HCT116 (cell line): ENCODE results near the gene SDR42E2.

Source experiments
- CBX3 ChIP-seq: IDR thresholded peaks from 2 replicates; pipeline ENCODE4 v1.6.1; 2012; ENCODE audit warnings: low read depth
- ELF1 ChIP-seq: IDR thresholded peaks from 2 replicates; pipeline ENCODE4 v1.6.1; 2012; ENCODE audit warnings: low read depth, borderline replicate concordance
- EZH2 ChIP-seq: fragments of 200-600 bp; sonication (generic); IDR thresholded peaks from 2 replicates; pipeline ENCODE4 v1.6.1; 2017; ENCODE audit warnings: antibody characterized with exemption, mixed run types
- POLR2A ChIP-seq: IDR thresholded peaks from 2 replicates; pipeline ENCODE4 v1.7.0; 2011; ENCODE audit warnings: borderline replicate concordance; ENCODE audit not compliant: insufficient read depth, insufficient read length; ENCODE audit errors: extremely low read depth
- POLR2AphosphoS5 ChIP-seq: IDR thresholded peaks from 2 replicates; pipeline ENCODE4 v1.6.1; 2011; ENCODE audit warnings: mild to moderate bottlenecking, low read depth, low read length, moderate library complexity
- RAD21 ChIP-seq: IDR thresholded peaks from 2 replicates; pipeline ENCODE4 v1.6.1; 2012; ENCODE audit warnings: low read depth, mild to moderate bottlenecking
- SIN3A ChIP-seq: IDR thresholded peaks from 2 replicates; pipeline ENCODE4 v1.6.1; 2012; ENCODE audit warnings: low read depth
- SP1 ChIP-seq: IDR thresholded peaks from 2 replicates; pipeline ENCODE4 v1.6.1; 2012; ENCODE audit warnings: low read depth
- SRF ChIP-seq: IDR thresholded peaks from 2 replicates; pipeline ENCODE4 v1.6.1; 2012; ENCODE audit warnings: low read depth
- YY1 ChIP-seq: IDR thresholded peaks from 2 replicates; pipeline ENCODE4 v1.6.1; 2011; ENCODE audit warnings: low read length, low read depth, moderate library complexity, mild to moderate bottlenecking; ENCODE audit not compliant: insufficient replicate concordance; ENCODE audit errors: extremely low read depth
- ZNF274 ChIP-seq: fragments of 200-500 bp; sonication (Bioruptor generic); IDR thresholded peaks from 2 replicates; pipeline ENCODE4 v1.6.1; 2014; ENCODE audit warnings: mild to moderate bottlenecking, low read depth, low read length, inconsistent platforms
- TF ChIP-seq, protein P1 (sequence below), 3 experiments: fragments of 200-600 bp in 1 of 3; sonication (generic) in 1 of 3; IDR thresholded peaks in 2 of 3; conservative IDR thresholded peaks in 1 of 3; 2 replicates each; pipeline ENCODE4 v1.5.1; 2012 to 2017; ENCODE audit warnings: low read depth in 2 of 3, low read length in 2 of 3, antibody characterized with exemption in 1 of 3, borderline replicate concordance in 1 of 3, control low read depth in 1 of 3, mild to moderate bottlenecking in 1 of 3, mixed read lengths in 1 of 3, mixed run types in 1 of 3, moderate library complexity in 1 of 3; ENCODE audit not compliant: insufficient read depth in 1 of 3
- TF ChIP-seq, protein P2 (sequence below): IDR thresholded peaks from 2 replicates; pipeline ENCODE4 v1.6.1; 2012; ENCODE audit warnings: low read depth
- TF ChIP-seq, protein P3 (sequence below): IDR thresholded peaks from 2 replicates; pipeline ENCODE4 v1.6.1; 2012

DNA sequence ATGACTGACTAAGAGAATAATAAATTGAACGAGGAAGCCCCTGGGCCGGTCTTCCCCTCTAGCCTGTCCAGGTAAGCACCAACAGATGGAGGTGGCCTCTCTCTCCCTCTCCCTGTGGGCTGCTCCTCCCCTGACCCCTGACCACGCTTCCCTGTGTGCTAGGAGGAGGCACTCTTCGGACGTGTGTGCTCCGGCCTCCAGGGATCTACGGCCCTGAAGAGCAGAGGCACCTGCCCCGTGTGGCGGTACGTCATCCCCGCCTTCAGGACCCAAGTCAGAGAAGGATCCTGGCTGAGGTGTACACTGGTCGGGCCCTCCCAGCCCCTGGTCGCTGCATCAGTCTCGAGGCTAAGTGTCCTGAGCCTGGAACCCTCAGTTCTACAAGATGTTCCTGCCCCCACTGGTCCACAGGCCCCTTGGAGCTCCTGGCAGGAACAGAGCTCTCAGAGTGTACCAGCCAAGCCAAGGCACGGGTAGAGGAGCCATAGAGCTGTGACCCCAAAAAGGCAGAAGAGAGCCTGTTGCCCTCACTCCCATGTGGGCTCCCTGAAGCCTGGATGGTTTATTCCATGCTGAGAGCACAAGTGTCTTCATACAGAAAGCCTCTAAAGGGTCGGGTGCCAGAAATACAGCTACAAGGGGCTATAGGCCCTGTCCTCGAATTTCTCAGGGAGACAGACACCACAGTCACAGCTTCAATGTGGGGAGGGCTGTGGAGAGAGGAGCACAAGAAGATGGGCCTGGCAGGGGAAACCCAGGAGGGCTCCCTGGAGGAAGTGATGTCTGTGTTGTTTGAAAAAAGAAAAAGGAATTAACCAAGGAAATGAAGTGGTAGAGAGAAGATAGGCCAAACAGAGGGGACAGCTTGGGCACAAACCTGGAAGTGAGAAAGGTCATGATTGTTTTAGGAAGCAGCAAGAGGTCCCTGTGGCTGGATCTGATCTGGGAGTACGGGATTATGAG, 15.9 kb downstream of the SDR42E2 start:
- TF ChIP-seq SRF = no peak
- TF ChIP-seq, protein P1, sequence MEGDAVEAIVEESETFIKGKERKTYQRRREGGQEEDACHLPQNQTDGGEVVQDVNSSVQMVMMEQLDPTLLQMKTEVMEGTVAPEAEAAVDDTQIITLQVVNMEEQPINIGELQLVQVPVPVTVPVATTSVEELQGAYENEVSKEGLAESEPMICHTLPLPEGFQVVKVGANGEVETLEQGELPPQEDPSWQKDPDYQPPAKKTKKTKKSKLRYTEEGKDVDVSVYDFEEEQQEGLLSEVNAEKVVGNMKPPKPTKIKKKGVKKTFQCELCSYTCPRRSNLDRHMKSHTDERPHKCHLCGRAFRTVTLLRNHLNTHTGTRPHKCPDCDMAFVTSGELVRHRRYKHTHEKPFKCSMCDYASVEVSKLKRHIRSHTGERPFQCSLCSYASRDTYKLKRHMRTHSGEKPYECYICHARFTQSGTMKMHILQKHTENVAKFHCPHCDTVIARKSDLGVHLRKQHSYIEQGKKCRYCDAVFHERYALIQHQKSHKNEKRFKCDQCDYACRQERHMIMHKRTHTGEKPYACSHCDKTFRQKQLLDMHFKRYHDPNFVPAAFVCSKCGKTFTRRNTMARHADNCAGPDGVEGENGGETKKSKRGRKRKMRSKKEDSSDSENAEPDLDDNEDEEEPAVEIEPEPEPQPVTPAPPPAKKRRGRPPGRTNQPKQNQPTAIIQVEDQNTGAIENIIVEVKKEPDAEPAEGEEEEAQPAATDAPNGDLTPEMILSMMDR (IDR thresholded peaks at IDR 0.05 in 2 of 3, conservative IDR thresholded peaks at IDR 0.05 in 1 of 3; ENCODE audit: borderline replicate concordance in 1 of 3, insufficient read depth in 1 of 3, low read depth in 2 of 3, low read length in 2 of 3) = no peak
- TF ChIP-seq, protein P2, sequence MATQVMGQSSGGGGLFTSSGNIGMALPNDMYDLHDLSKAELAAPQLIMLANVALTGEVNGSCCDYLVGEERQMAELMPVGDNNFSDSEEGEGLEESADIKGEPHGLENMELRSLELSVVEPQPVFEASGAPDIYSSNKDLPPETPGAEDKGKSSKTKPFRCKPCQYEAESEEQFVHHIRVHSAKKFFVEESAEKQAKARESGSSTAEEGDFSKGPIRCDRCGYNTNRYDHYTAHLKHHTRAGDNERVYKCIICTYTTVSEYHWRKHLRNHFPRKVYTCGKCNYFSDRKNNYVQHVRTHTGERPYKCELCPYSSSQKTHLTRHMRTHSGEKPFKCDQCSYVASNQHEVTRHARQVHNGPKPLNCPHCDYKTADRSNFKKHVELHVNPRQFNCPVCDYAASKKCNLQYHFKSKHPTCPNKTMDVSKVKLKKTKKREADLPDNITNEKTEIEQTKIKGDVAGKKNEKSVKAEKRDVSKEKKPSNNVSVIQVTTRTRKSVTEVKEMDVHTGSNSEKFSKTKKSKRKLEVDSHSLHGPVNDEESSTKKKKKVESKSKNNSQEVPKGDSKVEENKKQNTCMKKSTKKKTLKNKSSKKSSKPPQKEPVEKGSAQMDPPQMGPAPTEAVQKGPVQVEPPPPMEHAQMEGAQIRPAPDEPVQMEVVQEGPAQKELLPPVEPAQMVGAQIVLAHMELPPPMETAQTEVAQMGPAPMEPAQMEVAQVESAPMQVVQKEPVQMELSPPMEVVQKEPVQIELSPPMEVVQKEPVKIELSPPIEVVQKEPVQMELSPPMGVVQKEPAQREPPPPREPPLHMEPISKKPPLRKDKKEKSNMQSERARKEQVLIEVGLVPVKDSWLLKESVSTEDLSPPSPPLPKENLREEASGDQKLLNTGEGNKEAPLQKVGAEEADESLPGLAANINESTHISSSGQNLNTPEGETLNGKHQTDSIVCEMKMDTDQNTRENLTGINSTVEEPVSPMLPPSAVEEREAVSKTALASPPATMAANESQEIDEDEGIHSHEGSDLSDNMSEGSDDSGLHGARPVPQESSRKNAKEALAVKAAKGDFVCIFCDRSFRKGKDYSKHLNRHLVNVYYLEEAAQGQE = no peak
- no peak for TF ChIP-seq SIN3A
- no peak for TF ChIP-seq ELF1
- TF ChIP-seq POLR2A = no peak
- no peak for TF ChIP-seq SP1
- TF ChIP-seq YY1 = no peak
- no peak for TF ChIP-seq EZH2
- TF ChIP-seq RAD21 = no peak
- no peak for TF ChIP-seq ZNF274
- TF ChIP-seq, protein P3, sequence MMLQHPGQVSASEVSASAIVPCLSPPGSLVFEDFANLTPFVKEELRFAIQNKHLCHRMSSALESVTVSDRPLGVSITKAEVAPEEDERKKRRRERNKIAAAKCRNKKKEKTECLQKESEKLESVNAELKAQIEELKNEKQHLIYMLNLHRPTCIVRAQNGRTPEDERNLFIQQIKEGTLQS = no peak
- no peak for TF ChIP-seq CBX3
- no peak for TF ChIP-seq POLR2AphosphoS5
